HG03095 (cell line): ENCODE data around the gene PDE6D.

Source experiments
- ATAC-seq: cut with Tn5 transposase; IDR thresholded peaks from one replicate; pipeline ENCODE4 v1.9.1; 2021; ENCODE audit warnings: moderate library complexity; ENCODE audit not compliant: unreplicated experiment

Gene PDE6D

GRCh38 chr2:231684314-231685223 is 96.5 kb downstream of the PDE6D start:
- ATAC-seq, result no peak

GRCh38 chr2:231683292-231684235 is 97.5 kb downstream of the PDE6D start:
- ATAC-seq, result no peak

GRCh38 chr2:231682603-231683291 is 98.3 kb downstream of the PDE6D start:
- no peak for ATAC-seq
